IPS-NIHi11 (cell line): ENCODE measurements around the gene UGCG.
A peak's percentile ranks its signal among the peaks of the same experiment; 100 is the strongest.
"Not testable (repeated sequence)": the region's sequence is repeated elsewhere in the genome, so short reads cannot be mapped to it uniquely, and the experiment has no call there.

Source experiments
- DNase-seq: peaks from one replicate; pipeline ENCODE4 v3.0.0; 2012; ENCODE audit warnings: mixed read lengths, low spot score

UGCG gene

DNA sequence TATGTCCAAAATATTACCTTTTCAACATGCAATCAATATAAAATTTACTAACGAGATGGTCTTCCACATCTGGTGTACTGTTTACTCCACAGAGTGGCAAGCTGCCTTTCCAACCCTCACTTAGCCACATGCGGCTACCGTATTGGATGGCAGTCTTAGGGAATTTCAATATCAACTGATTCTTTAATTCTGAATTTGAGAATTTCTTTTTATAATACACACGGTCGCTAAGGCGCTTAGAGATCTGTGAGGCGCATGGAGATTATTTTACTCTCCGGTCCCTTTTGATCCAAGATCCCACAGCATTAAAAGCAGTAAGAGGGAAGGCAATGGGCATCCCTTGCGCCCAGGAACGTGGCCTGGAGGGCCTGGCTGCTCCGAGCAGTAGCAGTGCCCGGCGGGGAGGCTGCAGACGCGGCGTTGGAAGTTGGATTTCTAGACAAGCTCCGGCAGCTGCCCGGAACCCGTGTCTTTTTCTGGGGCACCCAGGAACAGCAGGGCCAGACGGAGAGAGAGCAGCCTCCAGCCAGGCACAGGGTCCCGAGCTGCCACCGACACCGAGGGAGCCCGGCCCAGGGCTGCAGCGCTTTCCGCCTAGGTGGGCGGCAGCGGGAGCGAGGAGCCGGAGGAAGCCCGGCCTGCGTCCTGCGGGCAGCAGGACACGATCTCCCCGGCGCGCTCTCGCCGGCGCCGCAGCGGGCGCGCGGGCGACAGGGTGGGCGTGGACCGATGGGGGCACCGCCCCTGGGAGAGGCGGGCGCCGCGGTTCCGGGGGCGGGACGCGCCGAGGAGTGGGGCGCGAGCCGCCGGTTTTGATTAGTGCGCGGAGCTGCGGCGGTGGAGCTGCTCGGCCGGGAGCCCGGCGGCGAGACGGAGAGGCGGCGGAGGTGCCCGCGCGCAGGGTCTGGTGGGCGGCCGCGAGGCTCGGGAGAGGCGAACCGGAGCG lies at the start of gene UGCG:
Gene UGCG, plus strand, starts transcription at position 819 of the 946 bp plus-strand sequence. CDS start 402 bp downstream, outside the sequence.
- DNase-seq = peak; percentile 98

DNA sequence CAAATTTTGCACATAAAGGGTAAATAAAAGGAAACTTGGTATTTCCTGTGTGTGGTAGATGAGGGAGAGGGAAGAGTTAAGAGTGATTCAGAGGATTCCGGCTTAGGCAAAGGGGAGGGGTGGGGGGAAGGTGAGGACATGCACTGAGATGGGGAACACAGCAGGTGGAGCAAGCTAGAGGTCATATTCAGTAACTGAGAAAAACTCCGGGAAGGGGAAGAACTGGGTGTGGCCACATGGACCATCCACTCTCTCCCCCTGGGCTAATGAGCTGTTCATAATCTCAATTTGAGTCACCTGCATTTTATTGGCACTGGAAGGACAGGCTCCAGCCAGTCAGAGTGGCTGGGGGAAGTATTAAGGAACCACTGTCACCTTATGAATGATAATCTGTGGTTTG lies 45.1 kb upstream of the UGCG start:
- DNase-seq = peak; percentile 28

DNA sequence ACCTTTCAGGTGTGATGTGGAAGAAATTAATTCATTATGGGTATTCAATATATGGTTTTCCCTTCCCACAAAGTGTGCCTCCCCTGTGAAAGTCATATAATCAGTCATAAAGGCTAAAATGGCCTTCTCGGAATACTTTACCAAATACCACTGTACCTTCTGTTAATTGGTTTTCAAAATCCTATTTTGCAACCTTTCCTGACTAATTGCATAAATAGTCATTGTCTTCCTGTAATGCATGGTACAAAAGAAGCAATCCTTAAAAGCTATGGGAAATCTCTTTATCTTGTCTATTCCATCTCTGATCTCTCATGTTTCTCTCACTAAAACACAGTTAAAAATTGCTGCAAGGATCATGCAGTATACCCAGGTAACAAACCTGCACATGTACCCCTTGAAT lies 44.3 kb upstream of the UGCG start:
- DNase-seq = no peak

DNA sequence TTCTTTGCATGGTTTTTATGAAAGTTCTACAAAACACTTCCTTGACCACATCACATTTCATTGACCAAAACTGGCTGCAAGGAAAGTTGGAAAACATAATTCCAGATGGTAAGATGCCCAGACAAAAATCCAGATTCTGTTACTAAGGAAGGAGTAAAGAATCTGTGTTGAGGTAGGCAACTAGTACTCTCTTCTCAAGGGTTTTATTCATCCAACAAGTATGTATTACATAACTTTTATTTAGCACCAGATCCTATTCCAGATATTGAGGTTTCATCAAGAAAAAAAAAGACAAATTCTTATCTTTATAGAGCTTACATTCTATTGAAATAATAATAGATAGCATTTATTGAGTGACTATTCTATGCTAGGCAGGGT lies 43.2 kb upstream of the UGCG start:
- no peak for DNase-seq

DNA sequence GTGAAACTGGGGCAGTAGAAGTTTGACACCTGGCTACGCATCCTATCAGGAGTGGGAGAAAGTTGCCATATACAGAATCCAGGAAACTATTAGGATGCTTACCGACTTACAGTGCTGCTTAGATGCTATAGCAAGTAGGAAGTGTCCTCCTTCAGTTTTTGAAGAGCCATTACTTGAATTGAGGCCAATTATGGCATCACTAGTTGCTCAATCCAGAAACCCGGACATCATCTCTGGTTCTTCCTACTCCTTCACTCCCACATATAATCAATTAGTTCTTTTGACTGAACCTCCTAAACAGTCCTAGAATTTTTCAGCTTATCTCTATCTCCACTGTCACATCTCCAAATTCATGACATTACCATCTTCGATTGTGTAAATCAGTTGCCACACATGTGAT lies 41.8 kb upstream of the UGCG start:
- DNase-seq = no peak

DNA sequence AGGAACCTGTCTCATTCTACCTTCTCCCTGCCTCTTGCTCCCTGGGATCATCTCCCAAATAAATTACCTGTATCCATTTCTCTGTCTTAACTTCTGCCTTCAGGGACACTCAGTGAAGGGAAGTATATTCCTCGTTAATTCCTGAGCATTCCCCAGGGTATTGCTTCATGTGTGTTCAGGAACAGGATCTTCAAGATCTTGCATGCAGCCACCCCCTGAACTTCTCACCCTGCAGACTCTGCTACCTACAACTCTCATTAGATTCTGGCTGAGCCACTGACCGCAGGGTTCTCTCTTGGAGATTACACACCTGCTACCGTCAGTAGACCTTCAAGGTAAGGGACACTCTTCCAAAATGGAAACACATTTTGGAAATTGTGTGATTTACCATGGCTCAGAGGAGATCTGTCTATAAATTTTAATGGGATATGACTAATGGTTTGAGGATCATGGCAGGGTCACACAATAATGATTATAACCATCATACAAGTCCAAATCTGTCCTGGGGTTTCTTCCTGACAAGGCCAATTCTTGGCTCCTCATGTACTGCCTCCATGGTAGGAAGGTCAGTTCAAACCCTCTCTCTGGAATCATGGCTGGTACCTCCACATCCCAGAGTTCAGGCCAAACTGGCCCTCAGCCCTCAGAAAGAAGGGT lies 38.9 kb upstream of the UGCG start:
- DNase-seq = no peak

DNA sequence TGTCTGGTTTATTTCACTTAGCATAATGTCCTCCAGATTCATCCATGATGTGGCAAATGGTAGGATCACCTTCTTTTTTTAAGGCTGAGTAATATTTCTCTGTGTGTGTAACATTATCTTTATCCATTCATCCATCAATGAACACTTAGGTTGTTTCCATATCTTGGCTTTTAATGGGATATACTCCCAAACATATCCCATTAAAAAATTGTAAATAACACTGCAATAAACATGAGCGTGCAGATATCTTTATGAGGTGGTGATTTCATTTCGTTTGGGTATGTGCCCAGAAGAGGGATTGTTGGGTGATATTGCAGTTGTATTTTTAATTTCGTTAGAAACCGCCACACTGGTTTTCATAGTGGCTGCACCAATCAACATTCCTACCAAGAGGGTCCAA lies 36.2 kb upstream of the UGCG start:
- no peak for DNase-seq

DNA sequence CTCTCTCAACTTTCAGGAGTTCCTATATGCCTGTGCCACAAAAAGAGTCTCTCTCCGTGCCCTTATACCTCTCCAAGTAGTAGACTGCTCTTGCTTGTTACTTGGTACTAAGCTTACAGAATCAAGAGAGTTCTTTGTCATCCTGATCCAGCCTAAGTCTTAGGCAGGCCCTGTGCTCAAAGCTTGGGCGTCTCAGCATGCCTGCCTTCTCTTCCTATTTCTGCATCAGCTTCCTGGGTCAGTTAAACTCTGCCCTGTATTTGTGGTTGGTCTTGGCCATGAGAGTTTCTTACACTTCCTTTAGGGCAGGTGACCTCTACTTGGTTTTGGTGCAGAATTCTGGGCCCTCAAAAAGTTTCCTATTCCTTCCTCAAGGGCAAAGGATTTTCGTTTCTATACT lies 33.0 kb upstream of the UGCG start:
- no peak for DNase-seq

DNA sequence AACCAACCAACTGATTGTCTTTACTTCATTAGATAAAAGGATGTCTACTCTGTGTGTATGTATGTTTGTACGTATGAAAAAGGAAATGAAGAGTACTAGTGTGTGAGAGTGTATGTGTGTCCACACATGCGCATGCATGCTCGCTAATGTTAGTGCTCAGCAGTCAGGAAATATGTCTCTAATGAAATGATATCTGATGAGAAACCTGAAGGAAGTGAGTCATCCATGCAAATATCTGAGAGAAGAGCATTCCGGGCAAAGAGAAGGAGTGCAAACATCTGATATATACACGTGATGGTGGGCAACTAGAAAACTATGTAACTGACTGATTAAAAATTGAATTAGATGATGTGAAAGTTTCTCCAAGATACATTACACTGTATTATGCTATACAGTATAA lies 29.6 kb upstream of the UGCG start:
- no peak for DNase-seq

DNA sequence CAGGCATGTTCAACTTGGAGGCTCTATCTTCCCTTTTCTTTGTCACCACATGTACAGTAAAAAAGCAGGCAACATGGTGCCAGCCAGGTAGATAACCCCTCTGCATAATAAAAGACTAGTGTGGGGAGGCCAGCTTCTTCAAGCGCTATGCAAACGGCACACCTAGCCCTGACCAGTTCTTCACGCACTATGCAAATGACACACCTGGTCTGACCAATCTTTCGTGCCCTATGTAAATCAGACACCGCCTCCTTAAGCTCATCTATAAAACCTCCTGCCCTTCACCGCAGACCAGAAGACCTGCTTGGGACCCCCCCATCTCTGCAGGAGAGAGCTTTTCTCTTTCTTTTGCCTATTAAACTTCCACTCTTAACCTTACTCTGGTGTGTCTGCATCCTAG lies 28.1 kb upstream of the UGCG start:
- DNase-seq = peak; percentile 17

DNA sequence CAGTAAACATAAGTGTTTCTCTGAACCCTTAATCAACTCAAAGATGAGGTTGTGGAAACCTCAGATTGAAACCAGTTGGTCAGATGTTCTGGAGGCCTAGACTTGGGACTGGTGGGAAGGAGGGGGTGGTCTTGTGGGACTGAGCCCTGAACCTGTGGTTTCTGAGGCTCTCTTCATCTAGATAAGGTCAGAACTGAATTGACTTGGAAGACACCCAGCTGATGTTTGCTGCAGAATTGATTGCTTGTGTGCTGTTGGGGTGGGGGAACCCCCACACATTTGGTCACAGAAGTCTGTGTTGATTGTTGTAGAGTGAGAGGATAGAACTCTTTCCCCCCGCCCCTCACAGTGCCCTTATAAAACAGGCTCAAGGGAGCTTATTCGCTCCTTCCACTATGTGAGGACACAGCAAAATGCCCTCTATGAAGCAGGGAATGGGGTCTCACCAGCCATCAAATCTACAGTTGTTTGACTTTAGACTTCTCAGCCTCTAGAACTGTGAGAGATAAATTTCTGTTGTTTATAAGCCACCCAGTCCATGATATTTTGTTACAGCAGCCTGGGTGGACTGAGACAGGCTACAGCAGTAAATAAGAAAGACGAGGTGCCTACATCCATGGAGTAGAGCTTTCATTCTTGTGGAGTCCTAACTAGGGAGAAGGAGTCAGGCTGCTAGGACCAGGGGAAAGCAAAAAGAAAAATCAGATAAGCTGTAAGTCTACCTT lies 25.7 kb upstream of the UGCG start:
- DNase-seq = no peak

DNA sequence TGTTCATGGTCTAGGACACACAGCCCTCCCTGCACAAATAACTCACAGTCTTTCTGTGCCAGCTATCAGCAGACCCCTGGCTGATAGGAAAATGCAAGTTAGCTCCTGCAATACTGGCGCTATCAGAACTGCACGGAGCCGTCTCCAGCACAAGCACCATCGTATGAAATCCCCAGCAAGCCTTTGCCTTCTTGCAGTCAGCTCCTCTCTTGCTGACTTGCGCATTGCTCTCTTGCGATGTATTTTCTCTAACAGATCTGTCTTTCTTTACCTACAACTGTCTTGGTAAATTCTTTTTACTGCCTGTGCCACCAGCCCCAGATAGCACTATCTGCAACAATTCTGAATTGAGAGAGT lies 25.1 kb upstream of the UGCG start:
- DNase-seq = no peak

DNA sequence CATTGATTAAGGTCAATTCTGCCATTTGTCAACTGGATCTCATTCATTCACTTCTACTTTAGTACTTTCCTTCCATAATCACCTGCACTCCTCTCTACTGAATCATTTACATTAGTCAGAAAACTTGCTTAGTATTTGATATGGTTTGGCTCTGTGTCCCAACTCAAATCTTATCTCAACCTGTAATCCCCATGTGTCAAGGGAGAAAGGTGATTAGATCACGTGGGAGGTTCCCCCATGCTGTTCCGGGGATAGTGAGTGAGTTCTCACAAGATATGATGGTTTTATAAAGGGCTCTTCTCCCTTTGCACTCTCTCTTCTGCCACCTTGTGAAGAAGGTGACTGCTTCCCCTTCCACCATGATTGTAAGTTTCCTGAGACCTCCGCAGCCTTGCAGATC lies 23.7 kb upstream of the UGCG start:
- no peak for DNase-seq

DNA sequence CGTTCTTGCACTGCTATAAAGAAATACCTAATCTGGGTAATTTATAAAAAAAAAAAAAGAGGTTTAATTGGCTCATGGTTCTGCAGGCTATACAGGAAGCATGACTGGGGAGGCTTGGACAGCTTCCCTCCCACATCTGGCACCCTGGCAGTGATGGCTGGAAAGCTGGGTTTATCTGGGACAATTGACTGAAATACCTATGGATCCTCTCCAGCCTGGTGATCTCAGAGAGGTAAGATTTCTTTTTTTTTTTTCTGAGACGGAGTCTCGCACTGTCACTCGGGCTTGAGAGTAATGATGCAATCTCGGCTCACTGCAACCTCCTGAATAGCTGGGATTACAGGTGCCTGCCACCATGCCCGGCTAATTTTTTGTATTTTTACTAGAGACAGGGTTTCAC lies 22.7 kb upstream of the UGCG start:
- DNase-seq = no peak

DNA sequence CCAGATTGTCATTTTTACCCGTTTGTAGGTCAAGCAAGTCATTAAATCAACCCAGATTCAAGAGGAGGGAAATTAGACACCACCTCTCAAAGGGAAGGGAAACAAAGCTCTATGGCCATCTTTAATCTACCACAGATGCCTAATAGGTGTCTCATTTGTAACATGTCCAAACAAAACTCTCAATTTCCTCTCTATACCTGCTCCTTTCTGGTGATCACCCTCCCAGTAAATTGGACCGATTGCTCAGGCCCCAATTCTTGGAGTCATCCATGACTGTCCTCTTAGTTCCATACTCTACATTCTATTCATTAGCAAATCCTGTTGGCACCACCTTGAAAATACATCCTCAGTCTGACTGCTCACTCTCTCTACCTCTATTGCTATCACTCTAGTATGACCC lies 22.1 kb upstream of the UGCG start:
- DNase-seq = no peak

DNA sequence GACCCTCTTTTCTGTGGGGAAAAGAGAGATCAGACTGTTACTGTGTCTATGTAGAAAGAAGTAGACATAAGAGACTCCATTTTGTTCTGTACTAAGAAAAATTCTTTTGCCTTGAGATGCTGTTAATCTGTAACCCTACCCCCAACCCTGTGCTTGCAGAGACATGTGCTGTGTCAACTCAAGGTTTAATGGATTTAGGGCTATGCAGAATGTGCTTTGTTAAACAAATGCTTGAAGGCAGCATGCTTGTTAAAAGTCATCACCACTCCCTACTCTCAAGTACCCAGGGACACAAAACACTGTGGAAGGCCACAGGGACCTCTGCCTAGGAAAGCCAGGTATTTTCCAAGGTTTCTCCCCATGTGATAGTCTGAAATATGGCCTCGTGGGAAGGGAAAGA lies 21.3 kb upstream of the UGCG start:
- not testable (repeated sequence) for DNase-seq

DNA sequence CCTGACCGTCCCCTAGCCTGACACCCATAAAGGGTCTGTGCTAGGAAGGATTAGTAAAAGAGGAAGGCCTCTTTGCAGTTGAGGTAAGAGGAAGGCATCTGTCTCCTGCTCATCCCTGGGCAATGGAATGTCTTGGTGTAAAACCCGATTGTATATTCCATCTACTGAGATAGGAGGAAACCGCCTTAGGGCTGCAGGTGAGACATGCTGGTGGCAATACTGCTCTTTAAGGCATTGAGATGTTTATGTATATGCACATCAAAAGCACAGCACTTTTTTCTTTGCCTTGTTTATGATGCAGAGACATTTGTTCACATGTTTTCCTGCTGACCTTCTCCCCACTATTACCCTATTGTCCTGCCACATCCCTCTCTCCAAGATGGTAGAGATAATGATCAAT lies 20.9 kb upstream of the UGCG start:
- DNase-seq = not testable (repeated sequence)

DNA sequence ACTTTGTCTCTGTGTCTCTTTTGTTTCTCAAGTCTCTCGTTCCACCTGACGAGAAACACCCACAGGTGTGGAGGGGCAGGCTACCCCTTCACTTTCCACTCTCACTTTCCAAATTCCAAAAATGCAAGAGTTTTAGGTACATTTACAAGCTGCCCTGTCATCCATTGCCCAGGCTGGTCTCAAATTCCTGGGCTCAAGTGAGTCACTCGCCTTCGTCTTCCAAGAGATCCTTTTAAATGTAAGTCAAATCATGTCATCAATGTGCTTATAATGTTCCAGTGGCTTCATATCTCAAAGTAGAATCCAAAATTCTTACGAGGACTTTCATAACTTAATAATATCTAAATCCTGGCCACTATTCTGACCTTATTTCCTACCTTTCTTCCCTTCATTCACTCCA lies 20.4 kb upstream of the UGCG start:
- no peak for DNase-seq

DNA sequence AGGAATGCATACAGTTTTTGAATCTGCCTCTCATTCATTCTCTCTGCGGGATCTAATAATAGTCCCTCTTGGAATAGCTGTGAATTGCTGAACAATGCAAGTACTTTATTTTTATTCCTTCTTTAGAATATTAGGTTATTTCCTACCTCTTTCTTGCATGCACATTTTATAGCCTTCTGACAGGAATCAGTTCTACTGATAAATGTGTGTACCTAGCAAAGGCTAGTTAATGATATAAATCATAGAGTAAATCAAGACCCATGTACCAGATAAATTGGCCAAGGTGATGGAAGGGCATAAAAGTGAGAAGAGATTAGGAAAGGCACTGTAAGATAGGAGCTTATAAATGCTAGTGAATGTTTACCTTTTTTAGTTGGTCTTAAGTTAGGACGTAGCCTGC lies 19.2 kb upstream of the UGCG start:
- DNase-seq = no peak

DNA sequence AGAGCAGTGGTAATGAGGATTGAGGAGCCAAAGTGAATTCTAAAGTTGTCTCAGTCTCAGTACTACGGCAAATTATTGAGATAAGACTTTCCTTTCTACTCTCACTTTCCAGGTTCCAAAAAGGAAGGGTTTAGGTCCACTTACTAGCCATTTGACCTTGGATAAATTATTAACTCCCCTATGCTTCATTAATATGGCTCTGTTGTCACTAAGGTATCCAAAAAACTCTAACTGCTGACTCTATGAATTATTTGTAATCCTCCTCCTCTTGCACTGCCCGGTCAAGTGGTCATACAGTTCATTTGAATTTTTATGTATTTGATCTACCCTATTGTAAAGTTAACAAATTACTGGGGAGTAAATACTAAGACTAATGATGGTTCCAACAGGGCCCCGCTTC lies 17.7 kb upstream of the UGCG start:
- DNase-seq = no peak

DNA sequence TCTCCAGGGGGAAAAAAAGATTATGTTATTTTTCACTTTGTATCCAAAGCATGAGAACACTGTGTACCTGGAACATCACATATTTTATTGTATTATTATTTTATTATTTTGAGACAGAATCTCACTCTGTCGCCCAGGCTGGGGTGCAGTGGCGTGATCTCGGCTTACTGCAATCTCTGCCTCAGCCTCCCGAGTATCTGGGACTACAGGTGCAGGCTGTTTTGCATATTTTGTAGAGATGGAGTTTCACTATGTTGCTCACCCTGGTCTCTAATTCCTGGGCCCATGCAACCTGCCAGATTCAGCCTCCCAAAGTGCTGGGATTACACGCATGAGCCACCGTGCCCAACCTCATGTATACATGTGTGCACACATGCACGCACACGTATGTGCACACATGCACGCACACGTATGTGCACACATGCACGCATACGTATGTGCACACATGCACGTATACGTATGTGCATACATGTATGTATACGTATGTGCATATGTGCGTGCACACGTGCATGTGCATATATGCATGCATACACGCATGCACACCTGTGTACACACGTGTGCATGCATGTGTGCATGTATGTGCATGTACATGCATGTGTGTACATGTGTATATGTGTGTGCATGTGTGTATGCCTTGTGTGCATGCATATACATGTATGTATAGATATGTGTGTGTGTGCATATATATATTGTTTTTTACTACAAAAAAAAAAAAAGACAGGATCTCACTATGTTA lies 9.5 kb upstream of the UGCG start:
- no peak for DNase-seq

DNA sequence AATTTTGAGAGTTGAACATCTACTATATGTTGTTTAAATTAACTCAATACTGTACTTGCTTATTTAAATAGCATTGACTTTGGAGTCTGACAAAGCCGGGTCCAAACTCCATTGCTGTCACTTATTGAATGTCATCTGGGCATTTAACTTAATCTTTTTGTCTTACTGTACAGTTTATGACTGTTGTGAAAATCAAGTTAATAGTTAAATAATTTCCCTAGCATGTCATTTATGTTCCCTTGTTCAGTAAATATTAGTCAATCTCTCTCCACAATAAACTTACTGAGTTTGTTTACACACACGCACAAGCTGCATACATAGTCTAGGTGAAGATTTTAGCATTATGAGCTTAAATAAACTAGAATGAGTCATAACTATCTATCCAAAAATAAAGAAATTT lies 6.3 kb upstream of the UGCG start:
- DNase-seq = no peak
